ENCODE results near the gene MYBL2.
A peak's percentile ranks its signal among the peaks of the same experiment; 100 is the strongest.

MYBL2 gene

DNA sequence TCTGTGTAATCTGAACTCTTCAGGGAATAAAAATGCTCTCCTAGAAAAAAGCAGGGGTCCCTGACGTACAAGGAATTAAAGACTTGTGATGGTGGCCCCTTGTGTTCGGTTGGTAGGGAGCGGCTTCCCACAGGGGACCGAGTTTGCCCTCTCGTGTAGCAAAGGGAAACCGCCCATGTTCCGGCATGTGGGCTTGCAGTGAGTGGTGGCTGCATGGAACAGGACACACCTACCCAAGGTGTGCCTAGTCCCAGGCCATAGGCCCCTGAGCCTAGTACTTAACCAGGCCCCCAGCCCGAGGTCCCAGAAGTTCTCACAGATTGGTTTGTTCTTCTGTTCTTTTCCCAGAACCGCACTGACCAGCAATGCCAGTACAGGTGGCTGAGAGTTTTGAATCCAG is 15.5 kb downstream of the MYBL2 start:
- no peak for DNase-seq (ENCODE audit: low read depth)

DNA sequence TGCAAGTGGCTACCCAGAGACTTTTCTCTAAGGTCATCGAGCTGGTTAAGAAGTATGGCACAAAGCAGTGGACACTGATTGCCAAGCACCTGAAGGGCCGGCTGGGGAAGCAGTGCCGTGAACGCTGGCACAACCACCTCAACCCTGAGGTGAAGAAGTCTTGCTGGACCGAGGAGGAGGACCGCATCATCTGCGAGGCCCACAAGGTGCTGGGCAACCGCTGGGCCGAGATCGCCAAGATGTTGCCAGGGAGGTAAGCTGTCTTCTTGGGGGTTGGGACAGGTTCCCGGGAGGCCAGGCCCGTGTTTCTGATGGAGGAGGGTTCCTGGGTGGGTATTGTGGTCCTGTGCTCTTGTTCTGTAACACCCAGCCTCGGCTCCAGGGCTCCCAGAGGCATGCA is 19.9 kb downstream of the MYBL2 start:
- no peak for DNase-seq (ENCODE audit: low read depth)

DNA sequence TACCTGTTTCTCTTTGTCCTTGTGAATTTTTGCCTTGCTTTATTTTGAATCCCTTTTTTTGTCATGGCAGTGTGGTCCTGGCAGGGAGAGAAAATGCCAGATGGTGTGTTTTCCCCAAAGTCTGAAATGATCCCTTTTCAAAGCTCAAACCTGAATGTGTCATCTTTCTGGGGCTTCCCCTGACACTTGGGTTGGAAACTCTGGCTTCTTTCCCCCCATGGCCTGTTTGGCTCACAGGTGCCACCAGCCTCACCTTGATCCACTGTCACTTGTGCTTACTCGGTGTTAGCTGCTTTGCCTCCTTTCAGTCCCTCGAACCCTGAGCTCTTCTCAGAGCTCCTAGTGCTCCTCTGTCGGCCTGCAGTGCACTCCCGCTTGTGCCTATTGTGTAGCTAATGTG is 22.3 kb downstream of the MYBL2 start:
- DNase-seq (ENCODE audit: low read depth), result no peak

DNA sequence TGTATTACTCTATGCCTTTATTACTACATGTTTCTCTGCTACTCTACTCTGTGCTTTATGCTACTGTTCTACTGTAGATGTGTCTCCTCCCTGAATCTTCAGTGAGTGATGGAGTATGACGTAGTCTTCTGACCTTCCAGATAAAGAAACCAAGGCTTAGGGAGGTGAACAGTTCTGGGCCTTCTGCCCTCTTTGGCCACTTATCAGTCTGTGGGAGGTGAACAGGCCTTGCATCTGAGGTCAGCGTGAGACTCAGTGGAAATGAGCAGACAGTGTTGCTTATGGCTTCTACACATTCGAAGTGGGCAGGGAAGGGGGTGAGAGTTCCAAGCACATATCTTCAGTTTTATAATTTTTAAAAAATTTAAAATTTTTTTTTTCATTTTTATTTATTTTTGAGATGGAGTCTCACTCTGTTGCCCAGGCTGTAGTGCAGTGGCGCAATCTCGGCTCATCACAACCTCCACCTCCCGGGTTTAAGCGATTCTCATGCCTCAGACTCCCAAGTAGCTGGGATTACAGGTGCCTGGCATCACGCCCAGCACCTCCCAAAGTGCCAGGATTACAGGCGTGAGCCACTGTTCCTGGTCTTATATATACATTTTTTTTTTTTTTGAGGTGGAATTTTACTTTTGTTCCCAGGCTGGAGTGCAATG is 24.2 kb downstream of the MYBL2 start:
- DNase-seq (ENCODE audit: low read depth), result no peak

DNA sequence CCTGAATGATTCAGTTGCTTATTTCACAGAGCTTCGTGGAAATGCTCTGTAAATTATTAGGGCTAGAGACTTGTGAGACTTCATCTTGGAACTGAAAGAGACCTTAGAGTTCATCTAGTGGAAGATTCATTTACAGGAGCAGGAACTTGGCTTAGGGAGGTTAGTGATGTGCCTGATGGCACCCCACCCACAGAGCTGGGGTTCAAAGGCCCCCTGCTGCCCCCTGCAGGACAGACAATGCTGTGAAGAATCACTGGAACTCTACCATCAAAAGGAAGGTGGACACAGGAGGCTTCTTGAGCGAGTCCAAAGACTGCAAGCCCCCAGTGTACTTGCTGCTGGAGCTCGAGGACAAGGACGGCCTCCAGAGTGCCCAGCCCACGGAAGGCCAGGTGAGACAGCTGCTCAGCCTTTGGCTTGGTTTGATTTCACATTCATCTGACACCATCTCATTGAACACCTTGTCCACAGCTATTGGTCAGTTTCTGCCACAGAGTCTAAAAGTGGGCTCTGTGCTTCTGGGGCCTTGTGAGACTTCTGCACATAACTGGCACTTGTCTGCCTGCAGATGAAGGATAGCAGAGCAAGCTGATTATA is 25.1 kb downstream of the MYBL2 start:
- peak; percentile 12 for DNase-seq (ENCODE audit: low read depth)

DNA sequence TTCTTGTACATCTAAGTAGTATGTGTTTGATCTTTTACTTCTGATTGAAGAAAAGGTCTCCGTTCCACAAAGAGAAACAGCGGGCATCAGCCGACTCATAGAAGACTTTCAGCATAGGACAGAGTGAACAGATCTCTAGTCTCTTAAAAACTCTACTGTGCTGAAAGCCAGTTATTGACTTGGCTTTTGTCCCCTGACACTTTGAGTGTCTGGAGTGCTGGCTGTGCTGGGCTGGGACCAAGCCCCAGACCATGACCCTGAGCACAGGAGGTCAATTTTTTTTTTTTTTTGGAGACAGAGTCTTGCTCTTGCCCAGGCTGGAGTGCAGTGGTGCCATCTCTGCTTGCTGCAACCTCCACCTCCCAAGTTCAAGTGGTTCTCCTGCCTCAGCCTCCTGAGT is 27.8 kb downstream of the MYBL2 start:
- no peak for DNase-seq (ENCODE audit: low read depth)

DNA sequence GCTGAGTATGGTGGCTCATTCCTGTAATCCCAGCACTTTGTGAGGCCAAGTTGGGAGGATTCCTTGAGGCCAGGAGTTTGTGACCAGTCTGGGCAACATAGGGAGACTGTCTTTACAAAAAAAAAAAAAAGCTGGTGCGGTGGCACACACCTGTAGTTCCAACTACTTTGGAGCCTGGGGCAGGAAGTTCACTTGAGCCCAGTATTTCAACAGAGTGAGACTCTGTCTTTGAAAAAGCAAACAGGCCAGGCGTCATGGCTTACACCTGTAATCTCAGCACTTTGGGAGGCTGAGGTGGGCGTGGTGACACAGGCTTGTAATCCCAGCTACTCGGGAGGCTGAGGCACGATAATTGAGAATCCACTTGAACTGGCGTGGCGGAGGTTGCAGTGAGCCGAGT is 28.7 kb downstream of the MYBL2 start:
- DNase-seq (ENCODE audit: low read depth), result no peak

DNA sequence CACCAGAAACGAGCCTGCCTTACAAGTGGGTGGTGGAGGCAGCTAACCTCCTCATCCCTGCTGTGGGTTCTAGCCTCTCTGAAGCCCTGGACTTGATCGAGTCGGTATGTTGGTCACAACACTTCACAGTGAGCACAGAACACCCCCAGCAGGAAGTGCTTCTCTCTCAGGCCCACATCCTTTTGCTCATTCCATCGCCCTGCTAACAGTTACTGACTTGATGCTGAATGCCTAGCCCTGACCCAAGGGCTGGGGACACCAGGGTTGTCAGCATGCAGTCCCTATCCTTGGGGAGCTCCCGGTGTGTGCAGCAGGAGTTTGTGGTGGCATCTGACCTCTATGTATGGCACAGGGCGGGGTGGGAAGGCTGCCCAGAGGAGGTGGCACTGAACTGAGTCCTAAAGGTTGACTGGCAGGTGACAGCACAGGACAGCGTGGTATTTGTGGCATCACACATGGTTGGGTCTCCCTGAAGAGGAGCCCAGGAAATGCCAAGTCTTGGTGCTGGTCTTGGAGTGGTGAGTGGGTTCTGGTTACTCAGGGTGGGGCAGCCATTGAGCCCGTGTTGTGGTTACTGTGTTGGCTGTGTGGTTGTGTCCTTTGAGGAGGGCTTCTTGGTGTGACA is 33.1 kb downstream of the MYBL2 start:
- DNase-seq (ENCODE audit: low read depth), result no peak

DNA sequence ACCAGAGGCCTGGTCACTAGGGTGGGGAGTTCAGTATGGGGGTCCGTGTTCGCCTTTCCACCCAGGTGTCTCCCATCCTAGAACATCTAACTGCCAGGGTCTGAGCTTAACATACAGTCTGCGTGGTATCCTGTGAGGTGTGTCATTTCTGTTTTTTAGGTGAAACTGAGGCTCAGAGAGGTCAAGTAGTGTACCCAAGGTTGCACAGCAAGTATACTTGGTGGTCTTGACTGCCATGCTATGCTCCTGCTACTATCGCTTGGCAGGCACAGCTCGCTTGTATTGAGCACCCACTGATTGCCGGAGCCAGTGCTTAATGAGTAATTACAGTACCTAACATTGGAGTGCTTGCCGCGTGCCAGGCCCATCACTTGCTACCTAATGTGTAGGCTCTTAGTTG is 33.7 kb downstream of the MYBL2 start:
- DNase-seq (ENCODE audit: low read depth), result no peak

DNA sequence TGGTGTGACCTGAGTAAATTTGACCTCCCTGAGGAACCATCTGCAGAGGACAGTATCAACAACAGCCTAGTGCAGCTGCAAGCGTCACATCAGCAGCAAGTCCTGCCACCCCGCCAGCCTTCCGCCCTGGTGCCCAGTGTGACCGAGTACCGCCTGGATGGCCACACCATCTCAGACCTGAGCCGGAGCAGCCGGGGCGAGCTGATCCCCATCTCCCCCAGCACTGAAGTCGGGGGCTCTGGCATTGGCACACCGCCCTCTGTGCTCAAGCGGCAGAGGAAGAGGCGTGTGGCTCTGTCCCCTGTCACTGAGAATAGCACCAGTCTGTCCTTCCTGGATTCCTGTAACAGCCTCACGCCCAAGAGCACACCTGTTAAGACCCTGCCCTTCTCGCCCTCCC is 35.6 kb downstream of the MYBL2 start:
- DNase-seq (ENCODE audit: low read depth), result no peak

DNA sequence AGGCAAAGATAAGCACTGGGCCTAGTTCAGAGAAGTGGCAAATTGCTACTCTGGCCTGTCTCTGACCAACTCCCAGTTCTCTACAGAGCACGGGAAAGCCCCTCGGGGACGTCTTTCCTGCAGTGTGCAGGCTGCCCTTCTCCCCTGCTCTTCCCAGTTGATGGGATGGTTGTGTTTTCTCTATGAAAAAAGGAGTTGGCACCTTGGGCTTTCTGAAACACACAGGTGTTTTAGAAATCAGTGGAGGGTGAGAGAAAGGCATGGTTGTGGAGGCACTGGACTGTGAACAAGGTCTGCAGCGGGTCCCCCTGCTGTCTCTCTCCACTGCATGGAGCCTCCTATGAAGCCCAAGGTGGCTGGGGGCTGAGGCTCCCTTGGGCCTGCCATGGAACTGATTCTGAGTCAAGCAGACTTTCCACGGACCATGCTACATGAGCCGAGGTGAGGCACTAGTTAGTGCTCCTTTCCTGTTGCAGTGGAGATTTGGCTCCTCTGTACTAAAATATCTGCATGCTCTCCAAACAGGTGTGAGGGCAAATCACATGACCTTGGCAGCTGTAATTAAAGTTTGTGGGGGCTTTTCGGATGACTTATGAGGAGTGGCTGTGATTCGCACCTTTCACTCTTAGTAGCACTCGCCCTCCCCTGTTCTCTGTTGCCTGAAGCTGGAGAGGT is 43.6 kb downstream of the MYBL2 start:
- no peak for DNase-seq (ENCODE audit: low read depth)

DNA sequence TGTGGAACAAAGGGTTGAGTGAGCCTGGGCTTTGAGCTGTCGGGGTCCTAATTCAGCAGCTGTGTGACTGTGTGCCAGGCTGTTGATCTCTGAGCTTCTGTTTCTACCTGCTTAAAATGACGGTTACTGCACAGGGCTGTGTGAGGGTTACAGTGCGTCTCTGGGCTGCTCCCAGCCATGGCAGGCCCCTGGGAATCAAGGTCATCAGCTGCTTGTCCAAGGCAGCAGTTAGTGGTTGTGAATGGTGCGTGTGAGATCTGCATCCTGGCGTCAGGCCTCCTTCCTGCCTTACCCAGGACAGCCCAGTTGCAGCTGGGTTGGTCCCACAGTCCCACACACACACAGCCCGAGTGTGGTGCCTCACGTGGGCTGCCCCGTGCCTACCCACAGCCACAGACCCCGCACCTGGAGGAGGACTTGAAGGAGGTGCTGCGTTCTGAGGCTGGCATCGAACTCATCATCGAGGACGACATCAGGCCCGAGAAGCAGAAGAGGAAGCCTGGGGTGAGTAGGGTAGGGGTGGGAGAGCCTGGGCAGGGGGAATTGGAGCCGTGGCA is 44.3 kb downstream of the MYBL2 start:
- no peak for DNase-seq (ENCODE audit: low read depth)

DNA sequence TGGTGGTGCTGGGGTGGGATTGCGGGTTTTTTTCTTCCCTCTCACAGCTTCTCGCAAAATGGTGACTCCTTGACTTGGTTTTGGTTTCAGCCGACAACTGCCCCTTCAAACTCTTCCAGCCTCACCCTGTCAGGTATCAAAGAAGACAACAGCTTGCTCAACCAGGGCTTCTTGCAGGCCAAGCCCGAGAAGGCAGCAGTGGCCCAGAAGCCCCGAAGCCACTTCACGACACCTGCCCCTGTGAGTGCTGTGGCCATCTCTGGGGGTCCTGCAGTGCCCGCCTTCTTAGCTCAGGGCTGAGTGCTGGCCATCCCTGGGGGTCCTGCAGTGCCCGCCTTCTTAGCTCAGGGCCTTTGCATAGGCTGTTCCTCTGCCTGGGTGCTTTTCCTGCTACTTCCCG is 48.1 kb downstream of the MYBL2 start:
- DNase-seq (ENCODE audit: low read depth), result no peak

DNA sequence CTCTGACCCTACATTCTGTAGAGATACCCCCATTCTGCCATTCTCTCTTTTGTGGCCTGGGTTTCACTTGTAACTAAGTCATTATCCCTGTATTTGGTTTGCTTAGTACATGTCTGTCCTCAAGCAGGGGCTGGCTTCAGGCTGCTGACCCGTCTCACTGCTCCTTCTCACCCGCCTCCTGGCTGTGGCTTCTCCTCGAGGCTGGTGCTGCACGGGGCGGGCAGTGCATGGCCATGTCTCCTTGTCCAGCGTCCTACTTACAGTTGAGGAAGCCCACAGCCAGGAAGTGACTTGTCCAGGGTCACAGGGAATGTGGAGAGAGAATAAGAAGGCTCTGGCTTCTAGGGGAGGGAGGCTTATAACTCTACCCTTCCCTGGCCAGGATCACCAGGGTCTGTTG is 48.6 kb downstream of the MYBL2 start:
- DNase-seq (ENCODE audit: low read depth), result no peak

DNA sequence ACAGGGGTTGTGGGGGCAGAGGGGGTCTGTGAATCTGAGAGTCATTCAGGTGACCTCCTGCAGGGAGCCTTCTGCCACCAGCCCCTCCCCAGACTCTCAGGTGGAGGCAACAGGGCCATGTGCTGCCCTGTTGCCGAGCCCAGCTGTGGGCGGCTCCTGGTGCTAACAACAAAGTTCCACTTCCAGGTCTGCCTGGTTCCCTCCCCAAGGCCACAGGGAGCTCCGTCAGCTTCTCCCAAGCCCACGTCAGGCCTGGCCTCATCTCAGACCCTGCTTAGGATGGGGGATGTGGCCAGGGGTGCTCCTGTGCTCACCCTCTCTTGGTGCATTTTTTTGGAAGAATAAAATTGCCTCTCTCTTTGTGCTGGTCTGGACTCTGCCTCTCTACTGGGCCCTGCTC is 49.2 kb downstream of the MYBL2 start:
- DNase-seq (ENCODE audit: low read depth), result no peak

DNA sequence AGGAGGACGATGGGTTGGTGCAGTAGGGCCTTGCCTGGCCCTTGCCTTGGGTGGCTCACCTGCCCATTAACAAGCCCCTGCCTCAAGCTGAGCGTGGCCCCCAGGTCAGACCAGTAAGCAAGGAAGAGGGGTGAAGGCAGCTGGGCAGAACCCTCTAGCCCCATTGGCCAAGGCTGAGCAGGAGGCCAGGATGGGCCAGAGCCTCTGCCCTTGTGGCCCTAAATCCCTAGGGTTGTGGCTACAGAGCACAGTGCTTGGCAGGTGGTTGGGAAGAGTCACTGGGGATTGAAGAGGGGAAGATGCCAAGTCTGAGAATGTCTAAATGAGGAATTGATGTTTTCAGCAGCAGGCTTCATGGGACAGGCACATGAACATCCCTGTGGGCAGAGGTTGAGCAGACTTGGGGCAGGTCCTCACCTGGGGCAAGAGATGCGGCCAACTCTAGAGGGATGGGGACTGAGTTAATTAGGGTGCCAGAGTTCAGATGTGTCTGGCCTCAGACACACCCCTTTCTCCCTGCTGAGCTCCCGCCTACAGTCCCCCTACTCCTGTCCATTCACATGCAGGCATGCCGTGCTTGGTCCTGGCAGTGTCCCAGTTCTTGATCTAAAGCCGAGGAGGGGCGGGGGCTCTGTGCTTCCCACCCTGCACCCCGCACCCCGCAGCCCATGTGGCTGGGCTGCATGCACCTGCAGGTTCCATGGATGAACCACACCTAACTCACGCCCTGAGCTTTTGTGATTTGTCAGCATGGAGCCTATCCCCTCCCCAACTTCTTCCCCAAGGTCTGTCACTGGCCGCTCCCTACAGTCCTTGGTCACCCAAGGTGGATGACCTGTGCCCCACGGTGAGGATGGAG is 50.1 kb downstream of the MYBL2 start:
- DNase-seq (ENCODE audit: low read depth), result no peak

DNA sequence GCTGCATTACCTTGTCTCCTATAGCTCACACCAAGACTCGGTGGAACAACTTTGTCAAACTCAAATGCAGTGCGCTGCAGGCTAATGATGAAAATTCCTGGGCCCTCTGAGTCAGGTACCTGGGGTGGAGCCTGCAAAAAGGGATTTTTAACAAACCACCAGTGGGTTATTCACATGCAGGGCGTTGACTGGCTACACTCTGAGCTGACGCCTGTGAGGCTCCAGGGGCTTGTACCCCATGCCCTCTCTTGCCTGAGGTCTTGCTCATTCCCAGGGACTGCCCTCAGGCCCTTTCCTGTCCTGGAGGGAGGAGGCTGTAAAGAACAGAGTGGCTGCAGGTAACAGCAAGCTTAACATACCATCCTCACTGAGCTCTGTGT is 50.7 kb downstream of the MYBL2 start:
- DNase-seq (ENCODE audit: low read depth), result no peak

DNA sequence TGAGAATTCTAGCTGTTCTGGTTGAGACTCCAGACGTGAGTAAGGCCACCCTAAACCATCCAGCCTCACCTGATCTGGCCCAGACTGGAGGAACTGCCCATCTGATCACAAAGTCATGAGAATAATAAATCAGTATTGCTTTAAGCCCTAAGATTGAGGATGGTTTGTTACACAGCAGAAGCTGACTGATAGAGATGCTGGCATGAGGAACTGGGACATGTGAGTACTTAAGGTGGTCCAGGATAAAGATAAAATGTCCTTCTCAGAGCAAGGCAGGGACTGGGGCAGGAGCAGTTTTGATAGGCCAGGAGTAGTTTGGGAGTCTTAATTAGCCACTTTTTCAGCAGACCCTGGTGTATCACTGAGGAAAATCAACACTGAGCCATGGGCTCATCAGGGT is 53.1 kb downstream of the MYBL2 start:
- DNase-seq (ENCODE audit: low read depth), result no peak

DNA sequence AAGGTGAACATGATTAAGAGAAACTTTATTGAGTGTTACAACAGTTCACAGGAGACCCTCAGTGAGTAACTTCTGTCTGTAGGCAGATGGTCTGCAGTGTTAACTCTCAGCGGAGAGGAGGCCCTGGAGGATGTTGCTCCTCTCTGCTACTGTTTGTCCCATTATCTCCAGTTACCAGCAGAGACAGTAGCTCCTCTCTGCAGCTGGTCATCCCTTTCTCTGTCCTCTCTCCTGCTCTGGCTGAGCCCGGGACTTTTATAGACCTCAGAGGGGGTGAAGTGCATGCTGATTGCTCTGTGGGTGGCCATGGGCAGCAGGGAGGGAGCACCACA is 54.1 kb downstream of the MYBL2 start:
- DNase-seq (ENCODE audit: low read depth), result no peak

DNA sequence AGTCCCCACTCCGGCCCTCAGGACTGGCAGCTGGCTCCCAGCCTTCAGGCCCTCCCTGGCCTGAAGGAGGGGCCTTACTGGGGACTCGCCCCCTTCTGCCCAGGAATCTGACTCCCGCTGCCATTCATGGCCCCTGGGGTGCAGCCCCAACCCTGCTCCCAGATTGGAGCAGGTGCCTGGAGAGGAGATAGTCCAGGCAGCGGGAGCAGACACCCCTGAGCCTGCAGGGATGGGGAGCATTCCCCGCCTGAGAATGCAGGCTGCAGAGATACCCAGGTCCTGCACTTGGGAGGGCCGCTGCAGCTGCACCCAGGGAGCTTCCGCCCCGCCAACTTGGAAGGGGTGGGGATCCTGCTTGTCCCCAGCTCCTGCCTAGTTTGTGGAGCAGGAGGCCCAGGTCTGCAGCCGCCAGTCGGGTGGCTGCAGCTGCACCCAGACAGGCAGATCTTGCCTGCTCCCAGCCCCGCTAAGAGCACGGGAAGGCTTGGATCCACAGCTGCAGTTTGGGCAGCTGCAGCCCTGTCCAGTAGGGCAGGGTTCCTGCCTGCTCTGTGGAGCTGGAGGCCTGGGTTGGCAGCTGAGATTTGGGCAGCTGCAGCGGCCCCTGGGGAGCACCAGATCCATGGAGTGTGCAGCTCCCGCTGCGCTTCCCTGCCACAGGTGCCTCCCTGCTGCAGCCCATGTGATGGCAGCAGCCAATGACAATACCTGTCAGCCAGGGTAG is 54.7 kb downstream of the MYBL2 start:
- DNase-seq (ENCODE audit: low read depth), result no peak

DNA sequence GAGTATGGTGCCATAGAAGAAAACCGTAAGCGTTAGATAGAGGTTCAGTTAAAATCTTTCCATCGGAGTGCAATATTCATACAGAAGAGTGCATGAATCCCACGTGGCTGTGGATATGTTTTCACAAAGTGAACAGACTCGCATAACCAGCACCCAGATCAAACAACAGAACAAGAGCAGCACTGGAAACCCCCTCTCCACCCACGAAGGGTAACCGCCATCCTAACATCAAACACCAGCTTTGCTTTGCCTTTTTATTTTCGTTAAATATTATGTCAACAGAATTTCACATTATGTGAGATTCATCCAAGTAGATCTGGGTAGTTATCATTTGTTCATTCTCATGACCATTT is 55.2 kb downstream of the MYBL2 start:
- DNase-seq (ENCODE audit: low read depth), result no peak

DNA sequence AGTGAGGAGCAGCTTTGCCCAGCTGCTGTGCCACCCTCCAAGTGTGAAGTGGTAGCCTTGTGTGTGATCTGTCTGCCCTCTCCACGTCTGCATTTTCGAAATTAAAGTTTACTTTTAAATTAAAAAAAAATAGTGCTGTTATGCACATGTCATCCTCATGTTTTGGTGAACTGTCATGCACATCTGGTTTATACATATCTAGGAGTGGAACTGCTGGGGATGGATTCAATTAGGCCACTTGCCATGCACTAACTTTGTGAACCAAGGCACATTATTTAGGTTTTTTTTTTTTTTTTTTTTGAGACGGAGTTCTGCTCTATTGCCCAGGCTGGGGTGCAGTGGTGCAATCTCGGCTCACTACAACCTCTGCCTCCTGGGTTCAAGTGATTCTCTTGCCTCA is 56.3 kb downstream of the MYBL2 start:
- no peak for DNase-seq (ENCODE audit: low read depth)
